Caco-2 (cell line): ENCODE results near the gene TRIM7. TPM values are rescaled to one million over a fixed set of nuclear protein-coding genes. Genes with fewer than 3 reads are reported as not detected.

Experiments used
- Bru-seq: library from RNA; stranded (reverse); fragments of 400-500 nt; gene quantifications from one replicate; lab custom pipeline; 2021; lab: Mats Ljungman, UMichigan
- BruChase-seq, 2 experiments: library from RNA; stranded (reverse); fragments of 400-500 nt; gene quantifications; one replicate each; lab custom pipeline; 2021; lab: Mats Ljungman, UMichigan
- BruUV-seq: library from RNA; stranded (reverse); fragments of 400-500 nt; replicated peaks from 2 replicates; lab custom pipeline; 2021; lab: Mats Ljungman, UMichigan
- CTCF ChIA-PET: fragments of 300-600 bp; sonication (Branson Sonifier 250); formaldehyde crosslinking; loops from one replicate; lab custom pipeline; 2022; ENCODE audit warnings: antibody characterized with exemption; lab: Charles Lee
- POLR2A ChIA-PET: fragments of 300-600 bp; sonication (Branson Sonifier 250); formaldehyde crosslinking; loops from one replicate; lab custom pipeline; 2022; ENCODE audit warnings: antibody characterized with exemption; lab: Charles Lee
- DNase-seq, 2 experiments: peaks; one replicate each; pipeline versions ENCODE4 v3.0.0 to v3.0.0-alpha.2; 2020 to 2022
- H3K27me3 ChIP-seq: replicated peaks from 2 replicates; pipeline ENCODE4 v1.6.0; 2011; ENCODE audit warnings: low read length; ENCODE audit not compliant: control insufficient read depth, insufficient read depth
- H3K36me3 ChIP-seq: 2 replicates; pipeline ENCODE4 v1.5.1; 2011; ENCODE audit warnings: low read length; ENCODE audit not compliant: control insufficient read depth, insufficient read depth
- H3K4me1 ChIP-seq: fragments of 250-450 bp; sonication (Bioruptor Pico); 2 replicates; pipeline ENCODE4 v1.5.1; 2020; ENCODE audit warnings: mild to moderate bottlenecking
- H3K4me3 ChIP-seq: 2 replicates; pipeline ENCODE4 v1.5.1; 2011; ENCODE audit warnings: low read depth, mild to moderate bottlenecking, control low read depth, low read length
- H3K9me3 ChIP-seq: fragments of 250-450 bp; sonication (Bioruptor Pico); 2 replicates; pipeline ENCODE4 v1.5.1; 2020; ENCODE audit warnings: mild to moderate bottlenecking, moderate library complexity
- H3K27ac Mint-ChIP-seq: one replicate; pipeline ENCODE4 v1.8.0; 2022; ENCODE audit warnings: mixed read lengths; ENCODE audit not compliant: unreplicated experiment
- H3K27me3 Mint-ChIP-seq: one replicate; pipeline ENCODE4 v1.8.0; 2022; ENCODE audit warnings: mixed read lengths; ENCODE audit not compliant: insufficient read depth, unreplicated experiment
- H3K36me3 Mint-ChIP-seq: one replicate; pipeline ENCODE4 v1.8.0; 2022; ENCODE audit warnings: mild to moderate bottlenecking, mixed read lengths; ENCODE audit not compliant: insufficient read depth, unreplicated experiment
- H3K4me1 Mint-ChIP-seq: one replicate; pipeline ENCODE4 v1.8.0; 2022; ENCODE audit warnings: low read depth, mixed read lengths; ENCODE audit not compliant: unreplicated experiment
- H3K4me3 Mint-ChIP-seq: one replicate; pipeline ENCODE4 v1.8.0; 2022; ENCODE audit warnings: mild to moderate bottlenecking, moderate library complexity, mixed read lengths; ENCODE audit not compliant: unreplicated experiment
- H3K9me3 Mint-ChIP-seq: one replicate; pipeline ENCODE4 v1.8.0; 2022; ENCODE audit warnings: mixed read lengths; ENCODE audit not compliant: unreplicated experiment
- intact Hi-C: fragments of 100-400 bp; cut with micrococcal nuclease; formaldehyde crosslinking; loops from one replicate; pipeline ENCODE4 v1.10.0; 2022; ENCODE audit not compliant: unreplicated experiment
- long read RNA-seq: library from polyadenylated mRNA; stranded (forward); transcript quantifications from one replicate; pipeline ENCODE4 v2.0.0, GENCODE V29; 2022
- total RNA-seq: library from RNA; stranded (reverse); gene quantifications from 2 replicates; pipeline ENCODE4 v1.2.3, GENCODE V29; 2022
- TF ChIP-seq, protein P1 (sequence below), 2 experiments: fragments of 200-600 bp in 1 of 2; IDR thresholded peaks; 1 replicate in 1 of 2; 2 replicates in 1 of 2; pipeline versions ENCODE4 v1.5.1 to v1.8.0; 2011 to 2022; ENCODE audit warnings: antibody characterized with exemption in 1 of 2, control low read depth in 1 of 2, inconsistent platforms in 1 of 2, low read depth in 1 of 2, low read length in 1 of 2, mild to moderate bottlenecking in 1 of 2, moderate library complexity in 1 of 2; ENCODE audit not compliant: insufficient read depth in 1 of 2, severe bottlenecking in 1 of 2, unreplicated experiment in 1 of 2

The TRIM7 gene
- total RNA-seq: 0.86 and 1.0 TPM in 2 replicates
- Bru-seq, nascent RNA: percentile 23 among the genes with signal in this experiment
- percentile 18 among the genes with signal in this experiment for BruChase-seq, experiment 1, labeled RNA remaining after a 2-hour chase
- percentile 15 among the genes with signal in this experiment for BruChase-seq, experiment 2, labeled RNA remaining after a 6-hour chase
- long read RNA-seq, partial matches to known transcripts: 0 of 1 reads
- long read RNA-seq, other reads (novel, unspliced or antisense): 0 of 1 reads

GRCh38 chr5:181204826-181205760, at the start of gene TRIM7:
Gene TRIM7 (minus strand): TSS chr5:181205196. CDS start chr5:181205110, 86 bp downstream.
- no peak within 1 kb of the TSS for H3K27ac Mint-ChIP-seq
- intact Hi-C loops: no loop called here
- no peaks in the 10 kb centered on the region for H3K36me3 ChIP-seq
- peaks cover 15% of the 10 kb centered on the region for H3K27me3 Mint-ChIP-seq
- DNase-seq: peak in 1 of 2 experiments; percentile 45
- peak within 1 kb of the TSS; percentile 82 for H3K4me3 Mint-ChIP-seq
- no peaks in the 10 kb centered on the region; the same call in 1 of the 2 replicates for H3K27me3 ChIP-seq
- peak within 1 kb of the TSS; percentile 50 for H3K4me3 ChIP-seq
- TF ChIP-seq, protein P1, sequence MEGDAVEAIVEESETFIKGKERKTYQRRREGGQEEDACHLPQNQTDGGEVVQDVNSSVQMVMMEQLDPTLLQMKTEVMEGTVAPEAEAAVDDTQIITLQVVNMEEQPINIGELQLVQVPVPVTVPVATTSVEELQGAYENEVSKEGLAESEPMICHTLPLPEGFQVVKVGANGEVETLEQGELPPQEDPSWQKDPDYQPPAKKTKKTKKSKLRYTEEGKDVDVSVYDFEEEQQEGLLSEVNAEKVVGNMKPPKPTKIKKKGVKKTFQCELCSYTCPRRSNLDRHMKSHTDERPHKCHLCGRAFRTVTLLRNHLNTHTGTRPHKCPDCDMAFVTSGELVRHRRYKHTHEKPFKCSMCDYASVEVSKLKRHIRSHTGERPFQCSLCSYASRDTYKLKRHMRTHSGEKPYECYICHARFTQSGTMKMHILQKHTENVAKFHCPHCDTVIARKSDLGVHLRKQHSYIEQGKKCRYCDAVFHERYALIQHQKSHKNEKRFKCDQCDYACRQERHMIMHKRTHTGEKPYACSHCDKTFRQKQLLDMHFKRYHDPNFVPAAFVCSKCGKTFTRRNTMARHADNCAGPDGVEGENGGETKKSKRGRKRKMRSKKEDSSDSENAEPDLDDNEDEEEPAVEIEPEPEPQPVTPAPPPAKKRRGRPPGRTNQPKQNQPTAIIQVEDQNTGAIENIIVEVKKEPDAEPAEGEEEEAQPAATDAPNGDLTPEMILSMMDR (IDR thresholded peaks at IDR 0.05; ENCODE audit: insufficient read depth in 1 of 2, low read depth in 1 of 2, low read length in 1 of 2, severe bottlenecking in 1 of 2, unreplicated experiment in 1 of 2): no peak
- H3K4me1 Mint-ChIP-seq: peaks cover 28% of the 10 kb centered on the region
- no peaks in the 10 kb centered on the region for H3K9me3 Mint-ChIP-seq
- POLR2A ChIA-PET: interaction anchor here (1.0 kb wide), 1 partner anchor 14 kb away, joined by 5 read pairs; no protein-coding TSS in a partner anchor
- no TSS peak for BruUV-seq
- H3K4me1 ChIP-seq: no peaks in the 10 kb centered on the region
- no peaks in the 10 kb centered on the region for H3K9me3 ChIP-seq
- CTCF ChIA-PET: interaction anchor here (1.8 to 3.3 kb wide), 2 partner anchors 13 to 21 kb away, joined by 5 to 12 read pairs; no protein-coding TSS in a partner anchor
- peaks cover 35% of the 10 kb centered on the region for H3K36me3 Mint-ChIP-seq

DNA sequence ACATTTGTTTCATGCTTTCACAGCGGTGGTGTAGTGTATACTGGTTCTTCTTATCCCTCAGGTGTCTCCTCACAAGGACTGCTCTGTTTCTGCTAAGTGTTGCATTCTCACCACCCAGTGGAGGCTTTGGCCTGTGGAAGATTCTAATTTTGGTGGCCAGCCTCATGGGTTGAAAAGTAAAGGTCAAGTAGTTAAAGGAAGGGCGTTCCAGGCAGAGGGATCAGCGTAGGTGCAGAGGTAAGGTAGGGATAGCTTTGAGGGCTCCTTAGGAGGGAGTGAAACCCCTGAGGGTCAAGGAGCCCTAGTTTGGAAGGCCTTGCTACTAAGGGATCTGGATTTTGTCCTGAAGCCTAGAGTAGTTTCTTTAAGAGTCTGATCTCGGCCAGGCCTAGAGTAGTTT, 43.3 kb upstream of the TRIM7 start:
- H3K27me3 Mint-ChIP-seq: no peaks in the 10 kb centered on the region
- Histone ChIP-seq H3K27me3 (no peaks in the 10 kb centered on the region), H3K9me3 (no peaks in the 10 kb centered on the region), H3K36me3 (no peaks in the 10 kb centered on the region; the same call in 1 of the 2 replicates), H3K4me3 (peak overlapping the region; percentile 83), H3K4me1 (peaks cover 18% of the 10 kb centered on the region)
- H3K4me3 Mint-ChIP-seq: peak overlapping the region; percentile 97
- BruUV-seq: no TSS peak
- DNase-seq: no peak
- CTCF ChIA-PET: no interaction called here
- H3K4me1 Mint-ChIP-seq: peaks cover 19% of the 10 kb centered on the region
- peak overlapping the region; percentile 100 for H3K27ac Mint-ChIP-seq
- POLR2A ChIA-PET: no interaction called here
- peaks cover 80% of the 10 kb centered on the region for H3K36me3 Mint-ChIP-seq
- H3K9me3 Mint-ChIP-seq: no peaks in the 10 kb centered on the region
- intact Hi-C loops: no loop called here
- TF ChIP-seq, protein P1 (IDR thresholded peaks at IDR 0.05; ENCODE audit: insufficient read depth in 1 of 2, low read depth in 1 of 2, low read length in 1 of 2, severe bottlenecking in 1 of 2, unreplicated experiment in 1 of 2): no peak
